ENCODE data around the gene IFT57.

DNA sequence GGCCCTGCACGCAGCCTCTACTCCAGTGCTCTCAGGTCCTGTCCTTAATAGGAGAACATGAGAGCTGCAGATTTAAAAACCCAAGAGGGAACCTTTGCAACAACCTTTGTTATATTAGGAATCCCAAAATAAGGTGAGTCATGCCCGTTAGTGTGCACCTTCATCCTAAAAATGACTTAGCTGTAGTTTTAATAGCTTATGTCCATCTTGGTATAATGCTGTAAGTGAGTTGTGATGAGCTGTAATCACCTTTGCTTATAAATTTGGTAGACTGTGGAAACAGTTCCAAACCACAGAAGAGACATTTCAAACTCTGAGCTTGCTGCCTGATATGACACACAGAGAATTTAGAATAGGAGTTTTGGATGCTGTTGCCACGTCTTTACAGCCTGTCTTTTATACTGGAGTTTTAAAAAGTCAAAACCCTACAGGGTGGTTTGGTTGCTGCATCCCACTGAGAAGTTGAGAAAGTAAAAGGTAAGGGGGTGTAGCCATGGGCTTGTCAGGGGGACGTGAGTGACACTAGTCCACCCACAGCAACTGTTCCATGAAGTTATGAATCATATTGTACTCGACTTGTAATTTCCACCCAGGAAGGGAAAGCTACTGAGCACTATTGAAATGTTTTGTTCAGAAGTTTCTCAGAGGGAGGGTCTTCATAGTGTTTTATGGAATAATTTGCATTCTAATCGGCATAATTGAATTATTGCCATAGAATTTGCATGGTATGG lies 104.0 kb downstream of the IFT57 start:
- TF ChIP-seq, protein P1, sequence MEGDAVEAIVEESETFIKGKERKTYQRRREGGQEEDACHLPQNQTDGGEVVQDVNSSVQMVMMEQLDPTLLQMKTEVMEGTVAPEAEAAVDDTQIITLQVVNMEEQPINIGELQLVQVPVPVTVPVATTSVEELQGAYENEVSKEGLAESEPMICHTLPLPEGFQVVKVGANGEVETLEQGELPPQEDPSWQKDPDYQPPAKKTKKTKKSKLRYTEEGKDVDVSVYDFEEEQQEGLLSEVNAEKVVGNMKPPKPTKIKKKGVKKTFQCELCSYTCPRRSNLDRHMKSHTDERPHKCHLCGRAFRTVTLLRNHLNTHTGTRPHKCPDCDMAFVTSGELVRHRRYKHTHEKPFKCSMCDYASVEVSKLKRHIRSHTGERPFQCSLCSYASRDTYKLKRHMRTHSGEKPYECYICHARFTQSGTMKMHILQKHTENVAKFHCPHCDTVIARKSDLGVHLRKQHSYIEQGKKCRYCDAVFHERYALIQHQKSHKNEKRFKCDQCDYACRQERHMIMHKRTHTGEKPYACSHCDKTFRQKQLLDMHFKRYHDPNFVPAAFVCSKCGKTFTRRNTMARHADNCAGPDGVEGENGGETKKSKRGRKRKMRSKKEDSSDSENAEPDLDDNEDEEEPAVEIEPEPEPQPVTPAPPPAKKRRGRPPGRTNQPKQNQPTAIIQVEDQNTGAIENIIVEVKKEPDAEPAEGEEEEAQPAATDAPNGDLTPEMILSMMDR (optimal IDR thresholded peaks at IDR 0.05 in 1 of 3, IDR thresholded peaks at IDR 0.05 in 1 of 3, conservative IDR thresholded peaks at IDR 0.05 in 1 of 3; ENCODE audit: extremely low read depth in 1 of 3, insufficient read depth in 2 of 3, low read length in 3 of 3) = no peak
- TF ChIP-seq EZH2 (IDR thresholded peaks at IDR 0.05; ENCODE audit: low read length) = no peak
